Chondrocyte (in vitro differentiated cells): ENCODE results near the gene RNF133. TPM values are rescaled to one million over a fixed set of nuclear protein-coding genes. Genes with fewer than 3 reads are reported as not detected.

Experiments
- DNase-seq: peaks from one replicate; pipeline ENCODE4 v3.0.0; 2021; ENCODE audit warnings: mixed read lengths, low spot score
- H3K27ac Mint-ChIP-seq: one replicate; pipeline ENCODE4 v1.8.0; 2021; ENCODE audit warnings: mild to moderate bottlenecking, moderate library complexity, mixed read lengths; ENCODE audit not compliant: unreplicated experiment
- H3K27me3 Mint-ChIP-seq: 2 replicates; pipeline ENCODE4 v1.8.0; 2021; ENCODE audit warnings: low read depth, mixed read lengths
- H3K36me3 Mint-ChIP-seq: 2 replicates; pipeline ENCODE4 v1.8.0; 2021; ENCODE audit warnings: low read depth, mixed read lengths
- H3K4me1 Mint-ChIP-seq: 2 replicates; pipeline ENCODE4 v1.8.0; 2021; ENCODE audit warnings: low read depth, mild to moderate bottlenecking, mixed read lengths
- H3K4me3 Mint-ChIP-seq: one replicate; pipeline ENCODE4 v1.8.0; 2021; ENCODE audit warnings: mild to moderate bottlenecking, moderate library complexity, mixed read lengths; ENCODE audit not compliant: unreplicated experiment
- H3K9me3 Mint-ChIP-seq: 2 replicates; pipeline ENCODE4 v1.8.0; 2021; ENCODE audit warnings: low read depth, mixed read lengths
- total RNA-seq: library from RNA; stranded (reverse); gene quantifications from 3 replicates; pipeline ENCODE4 v1.2.1, GENCODE V29; 2021
- TF ChIP-seq, protein P1 (sequence below): fragments of 200-600 bp; sonication (generic); IDR thresholded peaks from 2 replicates; pipeline ENCODE4 v1.5.0; 2021; ENCODE audit warnings: antibody characterized with exemption, mild to moderate bottlenecking, moderate library complexity

The RNF133 gene
- total RNA-seq, 1 donor from 2014 or later, result not detected

DNA sequence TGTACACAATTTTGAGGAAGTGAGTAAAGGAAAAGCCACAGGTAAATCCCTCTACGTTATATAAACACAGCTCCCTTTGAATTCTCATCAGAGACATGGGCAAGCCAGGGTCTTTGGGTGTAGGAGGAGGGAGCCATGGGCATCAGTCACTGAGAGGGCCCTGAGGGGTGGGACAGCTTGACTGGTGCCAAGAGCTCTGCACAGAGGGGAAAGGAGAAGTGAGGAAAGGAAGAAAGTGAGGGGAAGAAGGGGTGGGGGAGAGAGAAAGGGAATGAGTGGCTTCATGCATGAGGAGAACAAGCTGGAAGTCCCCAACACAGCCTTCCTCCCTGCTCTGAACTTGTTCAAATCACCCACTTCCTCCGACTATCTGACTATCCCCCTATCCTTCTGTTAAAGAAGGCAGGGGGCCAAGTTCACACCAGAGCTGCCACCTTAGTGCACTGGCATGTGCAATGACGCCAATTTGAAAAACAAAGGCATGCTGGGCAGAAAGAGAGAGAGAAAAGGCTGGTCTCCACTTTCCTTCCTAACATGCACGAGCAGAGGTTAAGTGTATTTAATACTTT lies 20.2 kb upstream of the RNF133 start:
- no peak for DNase-seq
- peaks cover 4% of the 10 kb centered on the region for H3K9me3 Mint-ChIP-seq
- TF ChIP-seq, protein P1, sequence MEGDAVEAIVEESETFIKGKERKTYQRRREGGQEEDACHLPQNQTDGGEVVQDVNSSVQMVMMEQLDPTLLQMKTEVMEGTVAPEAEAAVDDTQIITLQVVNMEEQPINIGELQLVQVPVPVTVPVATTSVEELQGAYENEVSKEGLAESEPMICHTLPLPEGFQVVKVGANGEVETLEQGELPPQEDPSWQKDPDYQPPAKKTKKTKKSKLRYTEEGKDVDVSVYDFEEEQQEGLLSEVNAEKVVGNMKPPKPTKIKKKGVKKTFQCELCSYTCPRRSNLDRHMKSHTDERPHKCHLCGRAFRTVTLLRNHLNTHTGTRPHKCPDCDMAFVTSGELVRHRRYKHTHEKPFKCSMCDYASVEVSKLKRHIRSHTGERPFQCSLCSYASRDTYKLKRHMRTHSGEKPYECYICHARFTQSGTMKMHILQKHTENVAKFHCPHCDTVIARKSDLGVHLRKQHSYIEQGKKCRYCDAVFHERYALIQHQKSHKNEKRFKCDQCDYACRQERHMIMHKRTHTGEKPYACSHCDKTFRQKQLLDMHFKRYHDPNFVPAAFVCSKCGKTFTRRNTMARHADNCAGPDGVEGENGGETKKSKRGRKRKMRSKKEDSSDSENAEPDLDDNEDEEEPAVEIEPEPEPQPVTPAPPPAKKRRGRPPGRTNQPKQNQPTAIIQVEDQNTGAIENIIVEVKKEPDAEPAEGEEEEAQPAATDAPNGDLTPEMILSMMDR, result no peak
- no peaks in the 10 kb centered on the region for H3K36me3 Mint-ChIP-seq
- no peak overlapping the region for H3K4me3 Mint-ChIP-seq
- H3K27me3 Mint-ChIP-seq, result no peaks in the 10 kb centered on the region
- no peaks in the 10 kb centered on the region for H3K4me1 Mint-ChIP-seq
- no peak overlapping the region for H3K27ac Mint-ChIP-seq

DNA sequence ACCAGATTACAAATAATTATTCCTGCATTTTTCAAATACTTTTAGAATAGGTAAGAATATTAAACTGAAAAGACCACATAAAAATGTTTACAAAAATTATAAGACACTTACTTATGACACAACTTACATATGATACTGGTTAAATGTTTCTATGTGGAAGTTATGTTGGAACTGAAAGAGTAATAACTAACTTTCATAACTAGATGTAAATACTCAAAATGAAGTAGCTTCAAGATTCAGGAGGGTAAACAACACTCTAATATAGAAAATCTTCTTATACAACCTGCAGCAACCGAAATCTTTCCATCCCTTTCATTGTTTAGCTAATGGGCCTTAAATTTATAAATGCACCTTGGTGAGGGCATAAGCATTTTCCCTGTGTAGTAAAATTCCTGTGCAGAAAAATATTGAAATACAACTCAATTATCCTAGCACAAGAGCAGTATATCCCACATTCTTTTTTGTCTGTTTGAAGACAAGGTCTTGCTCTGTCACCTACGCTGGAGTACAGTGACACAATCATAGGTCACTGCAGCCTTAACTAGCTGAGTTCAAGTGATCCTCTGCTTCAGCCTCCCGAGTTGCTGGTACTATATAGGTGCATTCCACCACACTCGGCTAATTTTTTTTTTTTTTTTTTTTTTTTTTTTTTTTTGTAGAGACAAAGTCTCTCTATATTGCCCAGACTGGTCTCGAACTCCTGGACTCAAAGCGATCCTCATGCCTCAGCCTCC lies 18.6 kb upstream of the RNF133 start:
- no peak overlapping the region for H3K4me3 Mint-ChIP-seq
- no peaks in the 10 kb centered on the region for H3K36me3 Mint-ChIP-seq
- H3K27me3 Mint-ChIP-seq, result peaks cover 1% of the 10 kb centered on the region
- peaks cover 4% of the 10 kb centered on the region for H3K9me3 Mint-ChIP-seq
- no peaks in the 10 kb centered on the region for H3K4me1 Mint-ChIP-seq
- H3K27ac Mint-ChIP-seq, result no peak overlapping the region
- DNase-seq, result no peak
- TF ChIP-seq, protein P1, result no peak

DNA sequence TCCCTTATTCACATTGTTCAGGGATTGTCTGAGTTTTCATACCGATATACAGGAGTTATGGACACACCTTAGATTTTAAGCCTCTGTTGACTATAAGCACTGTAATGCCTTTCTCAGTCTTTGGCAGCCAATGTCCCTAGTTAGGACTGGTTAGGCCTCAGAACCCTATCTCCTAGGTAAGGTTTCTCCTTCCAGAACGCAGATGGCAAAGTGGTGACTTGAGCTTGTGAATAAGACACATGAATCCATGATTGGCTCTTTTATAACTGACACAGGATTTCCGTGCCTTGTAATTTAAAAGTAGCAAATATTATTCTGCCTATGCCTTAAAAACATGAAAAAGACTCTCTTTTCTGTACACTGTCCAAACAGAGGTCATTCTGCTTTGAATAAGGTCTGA lies 16.3 kb upstream of the RNF133 start:
- H3K4me3 Mint-ChIP-seq, result no peak overlapping the region
- no peaks in the 10 kb centered on the region for H3K9me3 Mint-ChIP-seq
- H3K4me1 Mint-ChIP-seq, result no peaks in the 10 kb centered on the region
- H3K27ac Mint-ChIP-seq, result no peak overlapping the region
- H3K27me3 Mint-ChIP-seq, result peaks cover 1% of the 10 kb centered on the region
- no peak for DNase-seq
- TF ChIP-seq, protein P1, result no peak
- no peaks in the 10 kb centered on the region for H3K36me3 Mint-ChIP-seq

DNA sequence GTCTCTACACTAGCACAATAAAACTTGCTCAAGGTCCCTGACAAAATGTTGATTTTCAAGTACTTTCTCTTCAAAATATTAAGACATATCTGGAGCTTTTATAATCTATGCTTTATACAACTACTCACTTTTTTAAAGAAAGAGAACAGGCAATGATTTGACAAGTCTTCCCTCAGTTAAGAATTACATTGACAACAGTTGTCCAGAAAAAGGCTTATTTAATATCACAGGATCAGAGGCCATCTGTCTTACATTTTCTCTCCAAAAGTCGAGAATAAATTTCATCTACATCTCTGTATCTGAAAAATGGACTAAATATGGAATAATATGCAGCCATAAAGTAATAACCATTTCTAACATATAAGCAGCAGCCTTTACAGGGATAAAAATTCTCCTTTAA lies 12.0 kb upstream of the RNF133 start:
- no peaks in the 10 kb centered on the region for H3K36me3 Mint-ChIP-seq
- H3K27ac Mint-ChIP-seq, result no peak overlapping the region
- DNase-seq, result no peak
- peaks cover 4% of the 10 kb centered on the region for H3K9me3 Mint-ChIP-seq
- TF ChIP-seq, protein P1, result no peak
- peaks cover 1% of the 10 kb centered on the region for H3K27me3 Mint-ChIP-seq
- H3K4me3 Mint-ChIP-seq, result no peak overlapping the region
- no peaks in the 10 kb centered on the region for H3K4me1 Mint-ChIP-seq

DNA sequence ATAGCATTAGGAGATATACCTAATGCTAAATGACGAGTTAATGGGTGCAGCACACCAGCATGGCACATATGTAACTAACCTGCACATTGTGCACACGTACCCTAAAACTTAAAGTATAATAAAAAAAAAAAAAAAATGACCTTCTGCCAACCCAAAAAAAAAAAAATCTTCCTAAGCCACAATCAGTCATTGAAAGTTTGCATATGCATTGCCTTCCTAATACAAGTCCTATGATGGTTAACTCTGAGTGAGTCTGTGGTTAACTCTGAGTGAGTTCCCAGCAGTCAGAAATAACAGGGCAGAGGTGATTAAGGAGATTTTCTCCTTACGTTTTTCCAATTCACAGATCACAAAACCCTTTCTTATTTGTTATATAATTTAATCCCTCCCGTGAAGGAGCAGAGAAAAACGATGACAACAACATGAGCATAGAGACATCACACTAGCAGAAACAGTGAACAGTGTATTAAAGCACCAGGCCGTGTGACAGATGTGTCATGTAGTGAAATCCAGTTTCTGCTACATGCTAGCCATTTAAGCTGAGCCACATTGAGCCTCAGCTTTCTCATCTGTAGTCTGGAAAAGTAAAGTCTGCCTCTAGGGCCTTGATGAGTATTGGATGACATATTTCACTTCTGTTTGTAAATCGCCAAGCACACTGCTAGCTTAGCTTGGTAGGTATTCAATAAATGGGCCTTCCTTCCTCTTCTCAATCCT lies 11.2 kb upstream of the RNF133 start:
- H3K4me3 Mint-ChIP-seq, result no peak overlapping the region
- TF ChIP-seq, protein P1, result no peak
- DNase-seq, result no peak
- peaks cover 1% of the 10 kb centered on the region for H3K27me3 Mint-ChIP-seq
- no peaks in the 10 kb centered on the region for H3K4me1 Mint-ChIP-seq
- H3K36me3 Mint-ChIP-seq, result no peaks in the 10 kb centered on the region
- H3K27ac Mint-ChIP-seq, result no peak overlapping the region
- H3K9me3 Mint-ChIP-seq, result peaks cover 4% of the 10 kb centered on the region
